ENCODE results near the gene HDDC2.

The HDDC2 gene

DNA sequence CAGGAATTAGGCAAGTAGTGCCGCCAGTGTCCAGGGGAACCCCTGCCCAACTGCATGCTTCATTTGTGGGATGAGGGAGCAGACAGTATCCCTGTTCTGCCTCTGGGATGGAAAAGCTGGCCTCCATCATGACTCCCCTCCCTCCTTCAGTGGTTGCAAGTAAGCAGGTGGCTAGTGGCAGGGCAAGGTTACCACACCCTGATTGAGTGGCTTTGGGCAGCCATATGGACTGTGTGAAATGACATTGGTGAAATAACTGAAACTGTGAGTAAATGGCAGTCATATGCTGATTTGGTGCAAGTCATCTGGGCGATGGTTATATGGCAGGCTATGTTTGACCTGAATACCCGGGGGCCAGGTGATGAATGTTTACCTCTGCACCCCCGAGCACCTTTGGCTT lies 33.0 kb downstream of the HDDC2 start:
- DNase-seq, result no peak

DNA sequence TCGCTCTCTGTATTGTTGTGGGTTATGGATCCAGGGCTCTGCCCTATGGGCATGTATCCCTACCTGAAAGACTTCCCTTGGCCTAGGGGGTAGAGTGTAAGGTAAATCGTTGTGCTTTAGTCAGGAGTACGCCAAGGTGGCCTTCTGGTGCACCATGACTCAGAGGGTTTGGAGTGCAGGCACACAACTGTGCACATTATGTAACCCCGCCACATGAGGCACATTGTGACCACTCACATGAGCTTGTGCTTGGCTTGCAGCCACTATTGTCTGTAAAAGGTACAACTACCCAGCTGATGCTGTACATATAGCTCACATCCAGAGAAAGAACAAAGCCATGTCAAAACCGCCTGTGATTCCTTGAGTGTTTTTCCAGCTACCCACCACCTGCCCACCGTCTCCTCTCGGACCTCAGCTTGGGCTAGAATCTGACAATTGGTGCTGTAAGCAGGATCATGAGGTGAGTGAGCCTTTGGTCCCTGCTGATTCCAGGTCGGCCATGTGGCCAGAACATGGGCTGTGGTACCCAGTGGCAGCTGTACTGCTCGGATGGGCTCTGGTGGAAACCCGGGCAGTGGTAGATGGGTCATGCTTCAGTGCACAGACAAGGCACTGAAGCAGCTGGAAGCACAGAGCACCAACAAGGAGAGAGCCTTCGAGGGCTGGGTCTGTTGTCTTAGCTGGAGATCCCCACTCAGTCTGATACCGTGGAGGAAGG lies 33.8 kb downstream of the HDDC2 start:
- no peak for DNase-seq

DNA sequence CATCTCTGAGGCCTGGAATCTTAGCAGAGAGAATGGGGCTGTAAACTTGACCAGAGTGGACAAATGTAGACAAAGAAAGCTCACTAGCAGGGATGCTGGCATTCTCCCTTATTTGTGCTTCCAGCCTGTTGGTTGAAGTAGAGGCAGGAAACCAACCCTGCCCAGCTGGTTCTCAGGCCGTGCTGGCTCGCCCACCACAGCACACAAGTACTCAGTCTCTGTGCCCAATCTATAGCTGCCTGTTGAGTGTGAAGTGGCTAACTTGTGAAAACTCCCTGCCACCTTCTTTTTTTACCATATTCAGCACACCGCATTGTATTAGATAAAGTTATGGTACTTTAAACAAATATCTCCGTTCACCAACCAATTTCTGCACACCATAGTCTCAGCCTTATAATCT lies 37.3 kb downstream of the HDDC2 start:
- no peak for DNase-seq

DNA sequence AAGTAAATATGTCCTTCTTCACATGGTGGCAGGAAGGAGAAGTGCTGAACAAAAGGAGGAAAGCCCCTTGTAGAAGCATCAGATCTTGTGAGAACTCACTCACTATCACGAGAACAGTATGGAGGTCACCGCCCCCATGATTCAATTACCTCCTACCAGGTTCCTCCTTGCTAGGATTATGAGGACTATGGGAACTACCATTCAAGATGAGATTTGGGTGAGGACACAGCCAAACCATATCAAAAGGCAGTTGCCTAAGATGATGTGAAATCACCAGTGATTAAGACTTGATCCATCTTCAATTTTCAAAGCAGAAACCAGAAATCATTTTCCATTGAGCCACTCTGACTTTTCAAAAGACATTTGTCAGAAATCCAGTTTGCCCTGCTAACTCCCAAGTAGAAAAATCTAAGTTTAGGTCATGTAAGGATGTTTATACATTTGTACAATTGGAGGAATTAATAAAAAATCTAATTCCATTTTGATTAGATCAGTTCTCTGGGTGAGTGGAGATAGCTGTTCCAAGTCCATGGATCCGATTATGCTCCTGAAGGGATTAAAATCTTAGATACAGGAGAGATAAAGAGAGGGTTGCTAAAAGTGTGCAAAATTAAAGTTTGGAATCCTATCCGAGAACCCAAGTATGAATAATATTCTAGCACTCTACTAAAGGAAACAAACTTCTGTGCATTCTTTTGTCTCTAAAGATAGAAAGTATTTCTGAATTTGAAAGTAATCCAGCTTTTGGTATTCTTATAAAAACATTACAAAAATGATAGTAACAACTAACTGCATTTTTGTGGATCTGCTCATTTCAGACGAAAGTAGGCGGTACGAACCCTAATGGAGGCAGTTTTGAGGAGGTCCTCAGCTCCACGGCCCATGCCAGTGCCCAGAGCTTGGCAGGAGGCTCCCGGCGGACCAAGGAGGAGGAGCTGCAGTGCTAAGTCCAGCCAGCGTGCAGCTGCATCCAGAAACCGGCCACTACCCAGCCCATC lies 39.5 kb downstream of the HDDC2 start:
- no peak for DNase-seq

DNA sequence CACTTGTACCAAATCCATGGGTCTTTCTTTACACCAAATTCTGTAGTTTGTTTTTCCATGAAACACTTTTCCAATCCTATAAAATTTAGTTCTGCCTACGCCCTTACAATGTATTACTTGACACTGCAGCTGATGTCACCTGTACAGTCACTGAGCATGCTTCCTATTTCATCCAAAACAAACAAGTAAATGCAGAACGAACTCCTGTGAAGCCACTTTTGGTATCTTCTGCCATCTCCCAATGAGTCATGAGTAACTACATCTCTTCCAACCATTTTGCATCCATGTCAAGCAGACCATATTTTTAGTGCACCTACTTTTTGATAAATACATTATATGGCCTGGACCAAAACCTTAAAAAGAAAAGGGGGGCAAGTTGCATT lies 42.4 kb downstream of the HDDC2 start:
- no peak for DNase-seq

DNA sequence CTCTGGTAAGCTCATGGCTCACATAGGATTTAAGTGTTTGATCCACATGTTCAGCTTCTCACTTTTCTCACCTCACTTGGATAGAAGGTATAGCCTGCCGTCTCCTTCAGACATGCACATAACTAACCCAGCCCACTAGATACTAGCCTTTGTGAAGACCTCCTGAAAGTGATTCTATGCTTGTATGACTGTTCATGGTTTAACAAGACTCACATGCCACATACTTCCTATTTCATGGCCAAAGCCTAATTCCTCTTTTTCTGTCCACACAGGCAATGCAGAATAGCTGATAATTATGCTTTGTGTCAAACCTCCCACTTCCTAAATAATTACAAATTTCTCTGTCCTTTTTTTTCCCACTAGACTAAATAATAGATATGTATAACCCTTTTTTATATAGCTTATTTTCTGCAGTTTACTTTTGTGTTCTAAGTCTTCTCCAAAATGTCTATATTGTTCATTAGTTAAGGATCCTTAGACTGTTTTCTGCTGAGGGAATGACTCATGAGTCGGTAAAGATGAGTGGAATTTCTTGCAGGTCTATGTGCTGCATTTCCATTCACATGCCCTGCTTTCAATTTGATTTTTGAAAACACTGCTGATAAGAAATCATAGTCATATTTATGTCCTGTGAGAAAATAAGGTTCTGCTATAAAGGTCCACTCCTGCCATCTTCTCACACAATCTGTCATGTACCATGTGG lies 43.0 kb downstream of the HDDC2 start:
- DNase-seq, result no peak

DNA sequence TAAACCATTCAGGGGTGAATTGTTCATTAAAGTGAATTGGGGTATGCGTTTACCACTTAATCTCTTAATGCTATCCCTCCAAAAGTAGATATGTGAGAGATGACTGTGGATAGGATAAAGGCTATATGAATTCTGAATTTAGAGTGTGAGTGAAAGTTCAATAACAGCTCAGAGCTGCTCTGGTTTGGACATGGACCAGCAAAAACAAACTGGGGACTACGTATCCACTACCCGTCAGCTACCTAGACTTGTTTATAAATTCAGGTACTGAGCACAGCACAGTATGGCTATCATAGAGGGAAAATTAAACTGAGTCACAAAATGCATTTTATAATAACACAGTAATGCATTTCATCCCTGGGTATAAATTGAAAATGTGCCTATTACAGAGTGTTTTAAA lies 44.4 kb downstream of the HDDC2 start:
- DNase-seq, result no peak

DNA sequence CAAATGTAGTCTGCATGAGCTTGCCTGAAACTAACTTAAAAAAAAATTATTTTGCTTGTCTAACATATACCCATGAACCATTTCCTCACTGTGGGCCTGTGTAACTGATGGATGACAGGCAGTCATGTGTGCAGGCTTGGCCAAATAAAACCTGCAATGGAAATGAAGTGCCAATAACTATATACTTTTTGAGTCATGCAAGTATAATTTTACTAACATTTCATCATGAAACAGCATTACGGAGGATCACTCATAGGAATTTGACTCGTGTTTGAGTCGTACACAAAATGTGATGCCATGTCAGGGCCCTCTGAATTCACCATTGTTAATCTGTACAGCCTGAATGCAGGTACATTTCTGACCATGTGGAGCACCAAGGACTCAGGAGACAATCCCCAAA lies 46.6 kb downstream of the HDDC2 start:
- DNase-seq, result no peak

DNA sequence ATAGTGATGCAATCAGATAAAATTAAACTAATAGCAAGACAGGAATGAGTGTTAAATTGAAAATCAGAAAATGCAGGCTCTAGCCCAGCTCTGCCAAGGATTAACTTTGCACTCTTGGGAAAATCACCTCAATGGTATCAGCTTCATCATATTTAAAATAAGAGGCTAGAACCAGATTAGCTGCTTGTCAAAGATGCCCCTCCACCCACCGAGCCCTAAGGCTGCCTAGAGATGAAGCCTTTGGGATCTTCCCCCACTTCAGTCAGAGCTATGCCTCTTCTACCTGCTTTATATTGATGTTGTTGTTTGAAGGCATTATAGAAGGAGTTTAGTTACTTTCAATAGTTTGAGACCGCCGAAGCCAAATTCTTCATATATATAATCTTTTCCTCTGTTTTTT lies 47.4 kb downstream of the HDDC2 start:
- DNase-seq, result no peak

DNA sequence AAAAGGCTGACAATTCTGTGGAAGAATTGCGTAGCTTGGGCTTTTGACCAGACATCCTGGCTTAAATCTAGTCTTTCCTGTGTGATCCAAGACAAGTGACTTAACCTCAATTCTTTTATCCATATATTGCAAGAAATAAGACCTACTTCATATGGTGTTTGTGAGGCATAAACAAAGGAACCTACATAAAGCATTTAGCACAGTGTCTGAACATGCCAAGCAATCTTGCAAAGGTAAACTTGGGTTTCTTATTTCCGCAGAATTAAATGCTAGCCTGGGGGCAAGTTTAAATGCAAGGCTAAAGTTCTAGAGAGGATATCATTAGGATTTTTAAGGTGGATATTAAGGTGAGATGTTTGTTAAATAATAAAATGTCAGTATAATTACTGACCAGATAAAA lies 47.9 kb downstream of the HDDC2 start:
- no peak for DNase-seq

DNA sequence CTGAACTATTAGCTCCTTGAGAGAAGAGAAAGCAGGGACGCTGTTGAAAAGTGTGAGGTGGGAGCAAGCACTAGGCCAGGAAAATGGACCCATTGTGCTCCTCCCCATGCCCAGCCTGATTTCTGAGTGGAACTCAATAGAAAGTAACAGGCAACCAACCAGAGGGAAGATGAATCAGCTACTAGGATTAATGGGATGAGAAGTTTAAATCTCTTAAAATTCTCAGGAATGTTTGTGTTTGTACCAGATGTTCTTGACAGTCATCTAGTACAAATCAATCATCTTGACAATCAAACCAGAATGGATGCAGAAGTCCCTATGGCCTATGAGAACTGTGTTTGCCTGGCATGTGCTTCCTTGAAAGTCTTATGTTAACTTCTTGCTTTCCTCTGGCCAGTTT lies 48.9 kb downstream of the HDDC2 start:
- no peak for DNase-seq

DNA sequence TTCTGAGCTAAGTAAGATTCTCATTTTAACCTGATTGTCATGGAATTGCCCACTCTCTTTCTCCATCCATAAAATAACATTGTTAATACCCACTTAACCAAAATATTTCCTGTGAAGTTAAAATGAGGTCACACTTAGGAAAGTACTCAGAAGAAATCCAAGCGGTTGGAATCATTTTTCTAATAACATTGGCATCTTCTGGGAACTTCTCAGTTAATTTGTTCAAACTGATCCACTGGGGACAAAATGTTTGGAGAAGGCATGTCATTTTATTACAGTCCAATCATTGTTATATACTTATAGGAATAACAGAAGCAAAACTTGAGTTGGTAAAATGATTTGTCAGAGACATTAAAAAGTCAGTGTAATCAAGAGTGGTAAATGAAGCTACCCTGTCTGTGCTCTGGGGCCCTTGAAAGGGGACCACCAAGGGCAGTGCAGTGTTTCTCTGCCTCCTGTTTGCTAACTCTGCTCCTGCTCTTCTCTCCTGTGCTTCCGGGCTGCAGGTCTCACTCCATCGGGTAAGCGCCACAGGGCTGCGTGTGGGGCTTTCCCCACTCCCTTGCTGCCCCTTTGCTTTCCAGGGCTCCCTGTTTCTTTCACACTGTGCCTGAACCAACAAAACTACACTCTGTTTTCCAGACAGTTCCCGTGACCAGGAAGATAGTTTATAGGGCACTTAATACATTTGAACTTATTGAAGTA lies 50.1 kb downstream of the HDDC2 start:
- DNase-seq, result no peak

DNA sequence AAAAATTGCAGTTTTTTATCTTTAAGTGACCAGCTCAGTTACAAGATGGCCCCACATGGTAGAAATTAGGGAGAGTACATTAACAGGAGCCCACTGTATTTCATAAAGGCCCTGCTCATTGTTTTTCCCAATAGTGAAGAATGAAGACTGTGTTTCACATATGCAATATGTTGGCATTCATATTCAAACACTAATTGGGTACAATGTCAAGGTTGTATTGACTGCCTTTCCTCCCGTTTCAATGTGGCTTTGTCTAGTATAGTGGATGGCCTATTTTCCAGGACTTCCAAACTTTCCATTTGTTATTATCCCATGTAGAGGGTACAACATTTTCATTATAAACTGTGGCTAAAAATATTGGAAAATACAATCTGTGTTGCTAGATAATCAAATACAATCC lies 51.3 kb downstream of the HDDC2 start:
- DNase-seq, result no peak

DNA sequence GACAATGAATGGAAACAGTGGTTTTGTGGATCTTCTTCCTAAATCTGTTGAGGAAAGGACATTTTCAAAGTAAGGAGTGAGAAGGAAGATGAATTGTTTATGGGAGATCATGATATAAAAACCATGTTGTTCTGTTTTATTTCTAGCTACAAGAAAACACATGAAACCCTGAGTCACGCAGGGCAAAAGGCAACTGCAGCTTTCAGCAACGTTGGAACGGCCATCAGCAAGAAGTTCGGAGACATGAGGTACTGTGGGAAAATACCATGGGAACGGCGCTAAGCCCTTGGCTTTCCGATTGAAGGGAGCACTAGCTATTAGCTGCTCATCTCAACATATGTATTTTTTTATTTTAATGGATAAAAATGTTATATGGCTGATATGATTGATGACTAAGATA lies 53.6 kb downstream of the HDDC2 start:
- no peak for DNase-seq

DNA sequence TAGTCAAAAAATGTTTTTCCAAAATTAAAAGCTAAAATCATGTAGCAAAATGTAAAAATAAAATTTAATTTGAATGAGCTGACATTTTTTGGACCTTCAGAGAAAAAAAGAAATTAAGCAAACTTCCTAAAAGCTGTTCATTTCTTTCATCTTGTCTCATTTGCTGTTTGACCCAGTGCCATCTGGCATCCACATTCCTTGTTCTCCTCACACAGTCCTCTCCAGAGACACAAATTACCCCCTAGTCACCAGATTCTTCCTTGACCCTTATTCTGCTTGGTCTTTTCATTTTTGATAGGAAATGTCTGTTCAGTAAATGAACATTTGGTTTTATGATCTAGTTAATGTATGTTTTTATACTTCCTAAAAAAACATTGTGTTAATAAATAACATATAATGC lies 55.2 kb downstream of the HDDC2 start:
- DNase-seq, result no peak

DNA sequence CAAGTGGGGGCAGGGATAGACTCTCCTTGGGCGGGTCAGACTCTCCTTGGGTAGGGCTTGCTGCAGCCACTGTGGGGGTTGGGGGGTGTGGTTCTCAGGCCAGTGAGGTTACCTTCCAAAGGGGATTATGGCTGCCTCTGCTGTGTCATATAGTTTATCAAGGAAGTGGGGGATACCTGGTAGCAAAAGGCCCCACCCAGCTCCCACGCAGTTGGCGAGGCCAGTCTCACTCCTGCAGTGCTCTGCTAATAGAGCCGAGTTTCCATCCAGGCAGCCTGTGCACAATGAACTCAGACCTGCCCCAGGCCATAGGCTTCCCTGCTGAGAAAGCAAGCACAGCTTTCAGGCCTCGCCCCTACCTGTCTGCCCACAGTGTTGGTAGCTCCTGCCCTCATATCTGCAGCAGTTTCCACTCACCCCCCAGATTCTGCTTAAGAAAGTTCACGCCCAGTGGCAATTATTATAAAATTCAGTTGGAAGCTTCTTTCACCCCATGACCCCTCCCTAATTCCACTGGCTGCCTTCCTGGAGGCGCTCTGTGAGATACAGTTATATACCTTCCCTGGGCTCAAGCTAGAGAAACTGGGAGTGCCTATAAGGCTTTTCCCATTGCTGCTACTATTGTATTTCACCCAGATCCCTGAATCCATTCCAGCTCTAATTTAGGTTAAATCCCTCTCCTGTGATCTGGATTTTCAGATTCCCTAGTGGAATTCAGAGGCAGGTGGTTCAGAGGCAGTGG lies 56.1 kb downstream of the HDDC2 start:
- DNase-seq, result no peak

DNA sequence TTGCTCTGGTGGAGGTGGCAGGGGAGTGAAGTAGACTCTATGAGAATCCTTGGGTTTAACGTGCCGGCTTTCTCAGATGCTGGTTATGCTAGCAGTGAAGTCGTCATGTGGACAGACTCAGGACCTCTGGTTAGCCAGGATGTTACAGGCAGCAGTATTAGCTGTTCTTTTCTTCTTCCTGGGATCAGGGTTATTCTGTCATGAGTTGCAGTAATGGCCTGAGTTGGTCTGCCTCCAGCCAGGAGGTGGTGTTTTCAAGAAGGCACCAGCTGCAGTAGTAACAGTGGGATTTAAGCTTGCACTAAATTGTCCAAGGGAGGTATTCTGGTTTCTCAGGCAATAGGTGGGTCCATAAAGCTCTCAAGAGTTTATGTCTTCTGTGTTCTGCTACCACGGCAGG lies 56.7 kb downstream of the HDDC2 start:
- no peak for DNase-seq

DNA sequence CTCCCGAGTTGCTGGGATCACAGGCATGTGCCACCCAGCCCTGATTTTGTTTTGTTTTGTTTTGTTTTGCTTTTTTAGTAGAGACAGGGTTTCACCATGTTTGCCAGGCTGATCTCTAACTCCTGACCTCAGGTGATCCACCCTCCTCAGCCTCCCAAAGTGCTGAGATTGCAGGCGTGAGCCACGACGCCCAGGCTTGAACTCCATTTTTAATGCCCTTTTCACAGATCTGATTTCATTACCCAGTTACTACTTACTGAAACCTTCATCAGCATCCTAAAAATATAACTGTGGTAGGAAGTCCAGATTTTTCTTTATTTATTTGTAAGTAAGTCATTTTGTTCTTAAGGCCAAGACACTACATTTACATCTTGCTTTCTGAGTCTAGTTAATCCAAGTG lies 64.0 kb downstream of the HDDC2 start:
- DNase-seq, result no peak

DNA sequence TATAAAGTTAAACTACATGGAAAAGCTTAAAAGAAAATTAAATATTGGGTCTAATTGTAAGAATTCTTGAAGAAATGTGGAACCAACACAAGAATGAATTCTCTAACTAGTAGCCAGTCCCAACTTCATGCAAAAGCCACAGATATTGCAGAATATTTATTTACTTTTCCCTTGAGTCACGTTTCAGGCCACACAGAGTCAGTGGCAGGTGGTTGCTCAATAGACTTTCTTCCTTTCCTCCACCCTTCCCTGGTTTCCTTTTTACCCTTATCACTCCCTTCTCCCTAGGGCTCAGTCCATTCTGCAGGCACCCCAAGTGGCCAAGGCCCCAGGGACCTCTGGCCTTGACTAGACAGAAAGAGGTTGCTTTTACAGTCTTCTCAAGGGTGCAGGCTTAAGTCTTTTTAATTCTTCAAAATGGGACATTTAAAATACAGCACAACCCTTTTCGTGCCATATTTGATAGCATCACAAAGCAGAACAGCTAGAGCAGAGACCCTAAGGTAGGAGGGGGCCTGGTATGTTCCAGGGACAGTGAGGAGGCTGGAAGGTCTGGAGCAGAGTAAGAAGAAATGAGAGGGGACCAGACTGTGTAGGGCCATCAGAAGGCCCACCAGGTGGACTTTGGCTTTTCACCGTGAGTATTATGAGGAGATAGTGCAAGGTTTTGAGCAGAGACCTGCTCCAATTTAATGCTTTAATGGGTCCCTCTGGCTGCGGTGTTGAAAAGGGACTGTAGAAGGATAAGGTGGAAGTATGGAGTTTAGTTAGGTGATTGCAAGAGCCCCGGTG lies 65.0 kb downstream of the HDDC2 start:
- no peak for DNase-seq

DNA sequence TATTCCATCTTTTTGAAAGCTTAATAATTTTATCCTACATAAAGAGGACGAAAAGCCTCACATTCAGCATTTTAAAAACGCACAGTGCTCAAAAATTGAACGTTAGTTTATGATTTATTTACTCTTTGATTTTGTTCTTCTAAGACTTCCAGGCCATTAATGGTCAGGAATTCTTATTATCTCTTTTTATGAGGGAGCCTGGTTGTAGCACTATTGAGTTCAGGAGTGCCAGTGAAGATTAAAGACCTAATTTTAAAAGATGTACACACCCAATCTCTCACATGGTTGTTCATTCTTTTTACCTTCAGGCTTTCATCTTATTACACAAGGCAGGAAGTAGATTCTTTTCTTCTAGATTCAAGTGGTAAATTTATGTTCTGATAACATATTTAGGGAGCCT lies 68.6 kb downstream of the HDDC2 start:
- no peak for DNase-seq

DNA sequence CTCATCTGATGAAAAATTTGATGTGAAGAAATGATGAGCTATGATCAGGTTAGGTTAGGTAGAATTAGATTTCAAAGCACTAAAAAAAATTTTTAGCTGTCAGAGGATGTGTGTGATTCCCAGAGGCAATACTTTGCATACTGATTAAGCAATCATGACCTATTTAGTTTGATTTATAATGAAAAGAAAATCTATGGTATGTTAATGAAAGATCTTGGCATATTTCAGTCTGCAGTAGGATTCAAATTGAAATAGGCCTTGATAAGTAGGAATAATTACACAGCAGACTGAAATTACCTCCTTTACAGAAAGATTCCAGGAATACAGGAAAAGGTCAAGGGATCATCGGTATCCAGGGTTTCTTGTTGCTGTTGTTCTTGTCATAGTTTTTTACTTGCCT lies 69.3 kb downstream of the HDDC2 start:
- DNase-seq, result no peak
